Measurements from ENCODE around the gene RAB21.
"Not testable (repeated sequence)": the region's sequence is repeated elsewhere in the genome, so short reads cannot be mapped to it uniquely, and the experiment has no call there.

DNA sequence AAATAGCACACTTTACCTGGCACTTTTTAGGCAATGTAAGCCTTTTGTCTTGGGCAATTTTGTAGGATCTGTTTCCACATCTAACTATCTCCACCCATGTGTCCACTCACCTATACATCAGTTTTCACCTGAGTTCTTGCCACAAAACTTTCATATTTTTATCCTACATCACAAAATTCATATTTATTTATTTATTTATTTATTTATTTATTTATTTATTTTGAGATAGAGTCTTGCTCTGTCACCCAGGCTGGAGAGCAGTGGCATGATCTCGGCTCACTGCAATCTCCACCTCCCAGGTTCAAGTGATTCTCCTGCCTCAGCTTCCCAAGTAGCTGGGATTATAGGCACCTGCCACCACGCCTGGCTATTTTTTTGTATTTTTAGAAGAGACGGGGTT, 67.4 kb downstream of the RAB21 start:
- not testable (repeated sequence) for TF ChIP-seq EZH2 (IDR thresholded peaks at IDR 0.05; ENCODE audit: low read length, unreplicated experiment); CTCF (conservative IDR thresholded peaks at IDR 0.05; ENCODE audit: low read depth, low read length); EZH2phosphoT487 (IDR thresholded peaks at IDR 0.05; ENCODE audit: borderline replicate concordance, low read length)

Measured in PC-3 (cell line).